VCaP (cell line): ENCODE results near the gene GREB1.

ENCODE experiments used
- H3K27ac ChIP-seq: fragments of 450-650 bp; 2 replicates; pipeline ENCODE4 v1.5.1; 2017
- TF ChIP-seq, protein P1 (sequence below): fragments of 450-650 bp; conservative IDR thresholded peaks from 2 replicates; pipeline ENCODE4 v1.5.1; 2017; ENCODE audit warnings: mild to moderate bottlenecking, moderate library complexity

The GREB1 gene

DNA sequence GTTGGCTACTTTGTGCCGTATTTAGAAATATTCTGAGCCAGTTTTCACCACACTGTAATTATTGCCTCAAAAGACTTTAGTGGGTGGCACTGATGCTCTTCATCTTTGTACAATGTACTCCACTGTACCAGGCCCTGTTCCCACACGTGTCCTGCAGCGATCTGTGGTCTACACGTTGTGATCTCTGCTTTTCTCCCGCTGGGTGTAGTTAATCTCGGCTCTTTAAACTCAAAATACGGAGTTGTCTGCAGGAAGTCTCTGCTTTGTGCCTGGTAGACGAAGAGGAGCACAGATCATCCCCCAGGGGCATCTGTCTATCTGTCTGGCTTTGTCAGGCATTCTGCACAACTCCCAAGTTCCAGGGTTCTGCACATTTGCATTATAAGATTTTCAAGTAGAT lies 12.1 kb upstream of the GREB1 start:
- no peak overlapping the region for H3K27ac ChIP-seq
- TF ChIP-seq, protein P1, sequence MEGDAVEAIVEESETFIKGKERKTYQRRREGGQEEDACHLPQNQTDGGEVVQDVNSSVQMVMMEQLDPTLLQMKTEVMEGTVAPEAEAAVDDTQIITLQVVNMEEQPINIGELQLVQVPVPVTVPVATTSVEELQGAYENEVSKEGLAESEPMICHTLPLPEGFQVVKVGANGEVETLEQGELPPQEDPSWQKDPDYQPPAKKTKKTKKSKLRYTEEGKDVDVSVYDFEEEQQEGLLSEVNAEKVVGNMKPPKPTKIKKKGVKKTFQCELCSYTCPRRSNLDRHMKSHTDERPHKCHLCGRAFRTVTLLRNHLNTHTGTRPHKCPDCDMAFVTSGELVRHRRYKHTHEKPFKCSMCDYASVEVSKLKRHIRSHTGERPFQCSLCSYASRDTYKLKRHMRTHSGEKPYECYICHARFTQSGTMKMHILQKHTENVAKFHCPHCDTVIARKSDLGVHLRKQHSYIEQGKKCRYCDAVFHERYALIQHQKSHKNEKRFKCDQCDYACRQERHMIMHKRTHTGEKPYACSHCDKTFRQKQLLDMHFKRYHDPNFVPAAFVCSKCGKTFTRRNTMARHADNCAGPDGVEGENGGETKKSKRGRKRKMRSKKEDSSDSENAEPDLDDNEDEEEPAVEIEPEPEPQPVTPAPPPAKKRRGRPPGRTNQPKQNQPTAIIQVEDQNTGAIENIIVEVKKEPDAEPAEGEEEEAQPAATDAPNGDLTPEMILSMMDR = no peak

DNA sequence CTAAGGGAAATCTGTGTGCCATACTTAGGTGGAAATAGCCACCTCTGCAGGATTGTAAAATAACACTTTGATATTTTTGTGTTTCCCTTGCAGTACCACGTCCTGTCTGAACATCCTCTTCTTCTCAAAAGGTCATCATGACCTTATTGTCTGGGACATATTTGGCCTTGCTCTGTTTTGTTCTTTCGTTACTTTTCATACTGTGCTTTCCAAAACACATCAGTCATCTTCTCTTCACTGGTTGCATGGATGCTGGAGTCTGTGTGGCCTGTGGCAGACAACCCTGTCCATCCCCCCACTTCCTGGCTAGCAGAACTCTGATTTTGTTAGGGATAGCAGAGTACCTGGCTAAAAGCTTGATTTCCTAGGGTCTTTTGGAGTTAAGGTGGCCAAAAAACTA lies 9.4 kb upstream of the GREB1 start:
- no peak overlapping the region for H3K27ac ChIP-seq
- TF ChIP-seq, protein P1 = no peak

DNA sequence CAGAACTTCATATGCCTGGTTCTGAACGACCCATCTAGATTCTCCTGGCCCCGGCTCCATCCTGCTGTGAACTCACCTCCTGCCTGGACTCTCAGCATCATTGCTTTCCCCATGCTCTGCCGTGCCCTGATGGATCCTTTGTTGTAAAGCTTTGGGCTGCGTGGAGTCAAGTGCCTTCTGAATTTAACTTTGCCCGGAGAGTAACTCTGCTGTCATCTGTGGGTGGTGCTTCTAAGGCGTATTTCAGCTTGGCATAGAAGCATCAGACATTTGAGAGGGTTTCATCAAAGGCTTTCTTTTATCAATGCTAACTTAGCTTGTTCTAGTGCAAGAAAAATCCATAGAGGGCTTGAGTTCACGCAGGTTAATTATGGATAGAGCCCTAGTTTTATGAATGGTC lies 8.1 kb upstream of the GREB1 start:
- no peak overlapping the region for H3K27ac ChIP-seq
- TF ChIP-seq, protein P1 = no peak

DNA sequence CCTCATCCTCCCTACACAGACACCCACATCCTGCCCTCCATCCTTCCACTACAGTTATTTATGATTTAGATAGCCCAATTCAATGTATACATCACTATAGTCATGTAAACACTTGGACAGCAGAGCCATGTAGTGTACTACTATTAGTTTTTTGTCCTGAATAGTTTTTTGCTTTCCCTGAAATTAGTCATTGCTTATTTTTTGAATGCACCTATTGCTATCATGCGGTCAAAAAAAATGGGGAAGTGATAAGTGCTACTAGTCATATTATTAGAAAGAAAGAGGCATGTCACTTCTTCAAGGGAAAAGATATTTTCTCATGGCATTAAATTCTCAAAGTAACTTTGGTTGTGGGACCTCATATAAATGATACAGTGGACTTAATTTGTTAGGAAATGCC lies 6.8 kb upstream of the GREB1 start:
- no peak overlapping the region for H3K27ac ChIP-seq
- TF ChIP-seq, protein P1 = no peak

DNA sequence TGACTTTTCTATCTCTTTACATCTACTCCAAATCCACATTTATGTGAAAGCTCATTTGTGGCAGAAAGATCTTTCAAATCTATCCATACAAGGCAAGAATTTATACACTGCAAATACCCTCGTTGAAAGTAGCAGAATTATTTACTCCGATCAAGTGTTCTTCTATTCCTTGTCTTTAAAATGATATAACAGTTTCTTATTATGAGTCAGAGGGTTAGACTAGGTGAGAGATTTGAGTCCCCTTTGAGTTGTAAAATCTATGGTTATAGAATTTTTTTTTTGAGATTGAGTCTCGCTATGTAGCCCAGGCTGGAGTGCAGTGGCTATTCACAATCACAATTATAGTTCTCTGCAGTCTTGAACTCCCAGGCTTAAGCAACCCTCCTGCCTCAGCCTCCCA lies 5.6 kb upstream of the GREB1 start:
- H3K27ac ChIP-seq = no peak overlapping the region
- TF ChIP-seq, protein P1 = no peak

DNA sequence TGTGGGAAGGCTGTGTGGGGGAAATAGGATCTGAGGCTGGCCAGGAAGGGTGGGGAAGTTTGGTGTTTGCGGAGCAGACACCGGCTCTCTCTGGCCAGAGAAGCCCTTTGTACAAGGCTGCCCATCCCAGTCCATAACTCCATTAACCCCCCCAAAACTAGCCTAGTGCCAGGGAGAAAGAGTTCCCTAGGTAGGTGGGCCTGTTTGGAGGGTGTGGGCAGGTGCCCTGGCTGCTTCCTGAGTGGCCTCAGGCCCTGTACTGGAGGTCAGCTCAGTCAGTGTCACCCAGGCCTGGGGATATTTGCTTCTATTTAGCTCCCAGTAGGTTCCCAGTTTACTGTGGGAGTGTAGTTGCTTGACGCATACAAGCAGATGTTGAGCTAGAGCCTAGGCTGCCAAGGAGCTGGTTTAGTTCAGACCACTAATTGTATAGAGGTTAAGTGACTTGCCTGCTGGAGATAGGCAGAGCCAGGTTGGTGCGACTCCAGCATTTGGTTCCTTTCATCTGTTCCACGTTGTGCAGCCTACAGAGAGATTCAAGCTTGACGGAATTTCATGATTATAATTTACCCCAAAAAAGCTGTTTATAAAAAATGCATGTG lies 2.9 kb upstream of the GREB1 start:
- H3K27ac ChIP-seq = no peak overlapping the region
- TF ChIP-seq, protein P1 = no peak

DNA sequence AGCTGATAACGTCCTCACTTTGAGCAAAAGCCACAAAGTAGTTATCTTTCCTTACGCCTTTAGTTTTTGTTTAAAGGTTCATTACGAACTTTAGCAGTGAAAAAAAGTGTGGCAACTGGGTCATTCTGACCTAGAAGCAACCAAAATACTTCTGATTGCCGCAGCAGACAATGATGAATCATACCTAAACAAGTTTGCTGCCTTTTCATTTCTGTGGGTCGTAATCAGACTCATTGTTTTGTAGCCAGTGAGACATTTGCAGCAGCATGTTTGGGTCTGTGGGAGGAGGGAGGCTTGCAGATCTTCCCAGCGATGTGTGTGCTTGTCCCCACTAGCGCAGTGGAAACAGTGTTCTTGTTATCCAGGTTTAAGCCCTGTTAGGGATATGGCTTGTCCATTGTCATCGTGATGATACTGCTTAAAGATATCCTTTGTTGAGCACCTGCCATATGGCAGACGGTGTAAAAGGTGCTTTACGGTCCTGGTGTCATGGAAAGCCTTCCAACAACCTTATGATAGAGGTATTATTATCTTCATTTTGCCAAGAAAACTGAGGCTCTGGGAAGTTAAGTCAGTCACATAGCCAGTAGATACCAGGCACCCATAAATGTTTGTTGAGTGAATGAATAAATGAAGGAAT lies 1.3 kb upstream of the GREB1 start:
- TF ChIP-seq, protein P1 = no peak
- H3K27ac ChIP-seq = no peak overlapping the region
